HepG2 (cell line): ENCODE data around the gene VSTM5. TPM values are rescaled to one million over a fixed set of nuclear protein-coding genes. Genes with fewer than 3 reads are reported as not detected.

Experiments used
- ARID5B ChIP-seq: IDR thresholded peaks from 2 replicates; pipeline ENCODE4 v1.4.0; 2020; ENCODE audit warnings: mild to moderate bottlenecking, missing genetic modification reagents
- ATRX ChIP-seq: sonication (generic); formaldehyde crosslinking; IDR thresholded peaks from 2 replicates; pipeline ENCODE4 v1.4.0; 2020; ENCODE audit warnings: missing genetic modification reagents, borderline replicate concordance
- CBX2 ChIP-seq, 2 experiments: fragments of 200-600 bp in 1 of 2; sonication (generic); formaldehyde crosslinking in 1 of 2; IDR thresholded peaks; 2 replicates each; pipeline versions ENCODE4 v1.7.0 to v1.8.1; 2018 to 2022; ENCODE audit warnings: low read depth in 2 of 2, low read length in 1 of 2, mild to moderate bottlenecking in 1 of 2, missing genetic modification reagents in 1 of 2
- CEBPG ChIP-seq: IDR thresholded peaks from 2 replicates; pipeline ENCODE4 v1.6.1; 2016
- FOXJ3 ChIP-seq: sonication (generic); formaldehyde crosslinking; IDR thresholded peaks from 2 replicates; pipeline ENCODE4 v1.4.0; 2020; ENCODE audit warnings: missing genetic modification reagents, mild to moderate bottlenecking, borderline replicate concordance
- MIER3 ChIP-seq: IDR thresholded peaks from 2 replicates; pipeline ENCODE4 v1.6.1; 2016; ENCODE audit warnings: missing compliant biosample characterization, borderline replicate concordance
- MTERF4 ChIP-seq: sonication (generic); formaldehyde crosslinking; IDR thresholded peaks from 2 replicates; pipeline ENCODE4 v1.8.0; 2023; ENCODE audit warnings: mild to moderate bottlenecking, missing genetic modification reagents
- RARA ChIP-seq: IDR thresholded peaks from 2 replicates; pipeline ENCODE4 v1.6.1; 2016; ENCODE audit warnings: missing genetic modification reagents, missing compliant biosample characterization
- RERE ChIP-seq: IDR thresholded peaks from 2 replicates; pipeline ENCODE4 v1.6.1; 2016; ENCODE audit warnings: low read depth, missing genetic modification reagents, missing compliant biosample characterization
- UBTF ChIP-seq: sonication (generic); formaldehyde crosslinking; IDR thresholded peaks from 2 replicates; pipeline ENCODE4 v1.4.0; 2020; ENCODE audit warnings: mild to moderate bottlenecking, missing genetic modification reagents
- ZBTB3 ChIP-seq: sonication (generic); formaldehyde crosslinking; IDR thresholded peaks from 2 replicates; pipeline ENCODE4 v1.4.0; 2020; ENCODE audit warnings: low read depth, mild to moderate bottlenecking, moderate library complexity, missing genetic modification reagents, borderline replicate concordance
- ZFP36 ChIP-seq: fragments of 150-350 bp; IDR thresholded peaks from 2 replicates; pipeline ENCODE4 v1.6.1; 2018; ENCODE audit warnings: borderline replicate concordance, low read length, low read depth; ENCODE audit not compliant: partially characterized antibody
- ZFP37 ChIP-seq: sonication (generic); formaldehyde crosslinking; IDR thresholded peaks from 2 replicates; pipeline ENCODE4 v1.4.0; 2020; ENCODE audit warnings: missing genetic modification reagents, borderline replicate concordance
- ZNF33B ChIP-seq: sonication (generic); formaldehyde crosslinking; IDR thresholded peaks from 2 replicates; pipeline ENCODE4 v1.5.1; 2020; ENCODE audit warnings: mild to moderate bottlenecking, missing genetic modification reagents
- ZNF343 ChIP-seq: sonication (generic); formaldehyde crosslinking; IDR thresholded peaks from 2 replicates; pipeline ENCODE4 v1.4.0; 2020; ENCODE audit warnings: mild to moderate bottlenecking, missing genetic modification reagents
- ZNF367 ChIP-seq: sonication (generic); formaldehyde crosslinking; IDR thresholded peaks from 2 replicates; pipeline ENCODE4 v1.4.0; 2020; ENCODE audit warnings: missing genetic modification reagents, borderline replicate concordance
- ZNF530 ChIP-seq: sonication (generic); formaldehyde crosslinking; IDR thresholded peaks from 2 replicates; pipeline ENCODE4 v1.5.0; 2020; ENCODE audit warnings: low read depth, mild to moderate bottlenecking, missing genetic modification reagents
- polyA plus RNA-seq, 8 experiments: library from polyadenylated mRNA; depleted of rRNA in 3 of 8; stranded (reverse) in 7 of 8; unstranded in 1 of 8; fragments of >200 nt; fragmentation: Illumina TruSeq in 4 of 8; extraction: Trizol in 4 of 8; gene quantifications; 2 replicates each; pipeline versions ENCODE4 v1.2.1 to v1.2.3, GENCODE V29; 2011 to 2016; ENCODE audit warnings: low read depth in 4 of 8, missing spikeins in 1 of 8, mixed read lengths in 1 of 8; ENCODE audit not compliant: insufficient read depth in 1 of 8
- total RNA-seq, 5 experiments: library from RNA; depleted of rRNA; stranded (reverse); fragments of >200 nt; fragmentation: Illumina TruSeq; extraction: Trizol; gene quantifications; 2 replicates each; pipeline ENCODE4 v1.2.3, GENCODE V29; 2016; ENCODE audit warnings: low read depth in 1 of 5

Gene VSTM5
- total and polyA plus RNA-seq, 2 of the 13 experiments (the other 11 are each of a cell fraction or from before 2014, with no cell fraction given): not detected

- no peak for TF ChIP-seq MTERF4 (CRISPR knock-in tag)
- no peak; the same call in 1 of the 2 replicates for TF ChIP-seq ZBTB3
- TF ChIP-seq RARA: peak; percentile 98
- TF ChIP-seq ZNF367 (CRISPR knock-in tag): no peak
- TF ChIP-seq FOXJ3 (CRISPR knock-in tag): 0 out of 2 replicates have a peak, but pooled peaks have one; percentile 23
- TF ChIP-seq ZFP37: no peak
- no peak for TF ChIP-seq ZNF530 (CRISPR knock-in tag)
- no peak for TF ChIP-seq ZFP36
- TF ChIP-seq CBX2 (IDR thresholded peaks at IDR 0.05; ENCODE audit: low read depth, low read length): no peak
- TF ChIP-seq CBX2 (CRISPR knock-in tag; IDR thresholded peaks at IDR 0.05; ENCODE audit: low read depth): no peak
- no peak for TF ChIP-seq UBTF (CRISPR knock-in tag)
- TF ChIP-seq ZNF343 (CRISPR knock-in tag): 0 out of 2 replicates have a peak, but pooled peaks have one; percentile 58
- peak; percentile 77 for TF ChIP-seq ARID5B
- peak; percentile 66; the same call in 1 of the 2 replicates for TF ChIP-seq ZNF33B (CRISPR knock-in tag)
- TF ChIP-seq MIER3 (CRISPR knock-in tag): peak; percentile 67; the same call in 1 of the 2 replicates
- no peak for TF ChIP-seq RERE (CRISPR knock-in tag)
- no peak for TF ChIP-seq CEBPG
- no peak for TF ChIP-seq ATRX
Observed at GRCh38 chr11:93773045-93773477, 77.4 kb downstream of the VSTM5 start (continued).
